ENCODE data around the gene EMX2.

The EMX2 gene

GRCh38 chr10:117532451-117533107 is 10.0 kb upstream of the EMX2 start:
- DNase-seq: no peak

DNA sequence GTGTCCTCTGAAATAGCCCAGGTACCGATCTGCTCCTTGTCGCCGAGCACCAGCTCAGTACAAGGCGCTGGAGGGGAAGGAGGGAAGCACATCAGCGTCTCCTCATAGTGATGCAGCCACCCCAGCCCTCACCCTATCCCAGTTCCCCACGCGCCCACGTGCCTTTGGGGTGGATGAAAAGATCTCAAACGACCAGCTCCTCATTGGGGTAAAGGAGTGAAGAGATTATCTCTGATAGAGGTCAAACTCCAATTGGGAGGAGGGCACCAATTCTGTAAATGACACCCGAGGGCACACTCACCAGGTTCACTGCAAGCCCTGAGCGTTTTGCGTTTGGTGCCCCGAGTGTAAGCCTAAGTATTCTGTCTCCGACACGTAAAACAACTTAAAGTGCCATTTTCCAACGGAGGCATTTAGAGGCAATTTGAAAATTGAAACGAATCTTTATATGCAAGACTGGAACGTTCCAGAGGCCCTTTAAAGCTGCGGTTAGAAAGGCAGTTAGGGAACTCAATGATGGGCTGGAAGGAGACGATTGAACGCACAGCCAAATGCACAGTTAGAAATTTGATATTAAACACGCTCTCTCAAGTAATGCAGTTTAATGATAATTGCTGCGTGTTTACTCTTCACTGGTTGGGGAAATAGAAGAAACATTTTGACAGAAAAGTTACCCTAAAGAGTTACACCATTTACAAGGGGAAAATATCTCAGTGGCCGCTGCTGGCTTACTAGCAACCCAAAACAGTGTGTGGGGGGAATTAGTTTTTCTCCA is 8.9 kb upstream of the EMX2 start:
- no peak for DNase-seq

GRCh38 chr10:117534321-117535297 is 7.9 kb upstream of the EMX2 start:
- peak; percentile 24 to 56 for DNase-seq

DNA sequence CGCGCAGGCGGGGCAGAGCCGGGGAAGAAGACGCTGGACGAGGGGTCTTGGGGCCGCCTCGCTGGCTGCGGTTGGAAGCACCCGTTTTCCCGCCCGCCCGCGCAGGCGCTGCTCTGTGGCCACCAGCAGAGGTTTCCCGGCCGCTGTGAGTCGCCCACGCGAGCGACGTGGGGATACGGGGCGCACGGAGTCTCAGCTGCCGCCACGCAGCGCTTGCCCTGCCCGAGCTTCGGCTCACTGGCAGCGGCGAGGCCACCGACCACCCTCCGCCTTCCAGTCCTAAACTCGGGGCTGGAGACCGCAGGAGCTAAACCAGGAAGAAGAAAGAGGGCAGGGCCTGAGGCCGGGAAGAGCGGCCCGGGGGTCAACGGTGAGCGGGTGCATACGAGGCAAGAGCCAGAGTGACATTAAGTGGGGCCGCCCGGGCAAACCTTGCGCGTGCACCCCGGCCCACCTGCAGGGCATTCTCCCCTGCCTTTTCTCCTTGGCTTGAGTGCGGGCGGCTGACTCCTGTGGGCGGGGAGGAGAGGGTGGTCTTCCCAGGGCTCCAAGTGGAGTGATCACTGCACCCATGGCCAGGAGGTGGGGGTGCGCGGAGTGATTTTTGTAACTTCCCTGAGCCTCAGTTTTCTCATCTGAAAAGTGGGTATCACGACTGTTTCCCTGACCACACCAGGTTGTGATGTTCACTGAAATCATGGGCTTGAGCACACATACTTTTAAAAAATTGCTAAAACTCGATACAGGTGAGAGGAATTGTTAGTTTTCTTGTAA is 7.1 kb upstream of the EMX2 start:
- no peak for DNase-seq

GRCh38 chr10:117536072-117536865 is 6.3 kb upstream of the EMX2 start:
- DNase-seq: no peak

GRCh38 chr10:117536866-117537435 is 5.6 kb upstream of the EMX2 start:
- no peak for DNase-seq

GRCh38 chr10:117537436-117537903 is 5.1 kb upstream of the EMX2 start:
- DNase-seq: no peak

DNA sequence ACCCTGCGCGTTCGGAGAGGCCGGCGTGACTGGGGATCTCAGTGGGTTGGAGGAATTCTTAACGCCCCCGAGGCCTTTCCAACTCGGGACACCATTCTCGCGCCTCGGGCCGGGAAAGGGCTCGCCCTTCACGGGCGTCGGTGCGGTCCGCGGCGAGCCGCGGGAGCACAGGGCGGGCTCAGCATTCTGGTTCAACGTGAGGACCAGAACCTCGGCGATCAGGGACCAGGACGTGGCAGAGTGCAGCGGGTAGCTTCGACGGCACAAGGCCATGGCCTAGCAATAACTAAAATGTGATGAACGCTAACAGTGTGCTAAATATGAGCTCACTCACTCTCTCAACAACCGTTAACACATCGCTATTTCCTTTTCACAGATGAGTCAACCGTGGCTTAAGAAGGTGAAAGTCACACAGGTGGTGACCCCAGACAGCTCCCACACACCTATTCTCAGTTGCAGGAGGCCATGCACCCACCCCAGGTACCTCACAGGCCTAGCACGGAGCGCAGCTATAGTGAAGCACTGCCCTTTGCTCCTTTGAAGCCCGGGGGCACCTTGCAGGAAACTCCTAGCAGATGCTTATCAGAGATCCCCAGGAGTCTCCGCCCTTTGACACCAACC is 4.5 kb upstream of the EMX2 start:
- DNase-seq: no peak

DNA sequence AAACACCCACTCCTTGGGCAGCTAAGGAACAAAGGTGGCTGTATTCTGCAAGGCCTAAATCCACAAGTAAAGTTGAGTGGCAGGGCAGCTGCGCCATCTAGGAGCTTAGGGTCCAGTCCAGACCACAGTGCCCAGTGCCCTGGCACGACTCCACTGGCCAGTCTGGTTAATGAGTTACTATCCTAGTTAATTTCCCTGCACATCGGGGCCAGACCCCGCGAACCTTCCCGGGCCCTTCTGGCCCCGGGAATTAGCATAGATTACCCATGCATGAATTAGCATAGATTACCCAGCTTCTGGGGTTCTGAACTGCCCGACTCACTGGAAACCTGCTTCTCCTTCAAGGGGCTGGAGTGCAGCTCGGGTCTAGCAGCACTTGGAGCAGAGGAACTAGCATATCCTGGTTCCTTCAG is 3.2 kb upstream of the EMX2 start:
- no peak for DNase-seq

- DNase-seq: no peak
Measured at GRCh38 chr10:117539903-117540639, 2.5 kb upstream of the EMX2 start.

GRCh38 chr10:117540640-117541404 is 1.7 kb upstream of the EMX2 start:
- no peak for DNase-seq

DNA sequence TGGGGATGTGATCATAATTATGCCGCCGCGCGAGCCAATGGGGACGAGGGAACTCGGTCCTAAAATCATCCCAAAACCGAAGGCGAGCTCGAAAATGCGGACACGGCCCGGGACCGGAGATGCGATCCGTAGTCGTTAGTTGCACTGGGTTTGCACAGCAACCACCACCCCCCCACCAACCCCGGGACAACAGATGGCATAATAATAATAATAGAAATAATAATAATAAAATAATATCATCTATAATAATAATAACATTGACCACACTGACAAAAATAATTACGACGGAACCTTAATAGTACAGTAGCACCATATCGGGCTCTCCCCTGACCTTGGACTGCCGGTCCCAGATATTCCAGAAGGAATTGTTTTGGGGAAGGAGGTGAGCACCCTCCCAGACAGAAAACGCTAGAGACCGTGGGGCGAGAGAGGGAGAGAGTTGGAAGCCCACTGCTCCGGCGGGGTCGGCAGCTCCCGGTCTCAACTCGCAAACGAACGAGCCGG is 1.1 kb upstream of the EMX2 start:
- DNase-seq: no peak

DNA sequence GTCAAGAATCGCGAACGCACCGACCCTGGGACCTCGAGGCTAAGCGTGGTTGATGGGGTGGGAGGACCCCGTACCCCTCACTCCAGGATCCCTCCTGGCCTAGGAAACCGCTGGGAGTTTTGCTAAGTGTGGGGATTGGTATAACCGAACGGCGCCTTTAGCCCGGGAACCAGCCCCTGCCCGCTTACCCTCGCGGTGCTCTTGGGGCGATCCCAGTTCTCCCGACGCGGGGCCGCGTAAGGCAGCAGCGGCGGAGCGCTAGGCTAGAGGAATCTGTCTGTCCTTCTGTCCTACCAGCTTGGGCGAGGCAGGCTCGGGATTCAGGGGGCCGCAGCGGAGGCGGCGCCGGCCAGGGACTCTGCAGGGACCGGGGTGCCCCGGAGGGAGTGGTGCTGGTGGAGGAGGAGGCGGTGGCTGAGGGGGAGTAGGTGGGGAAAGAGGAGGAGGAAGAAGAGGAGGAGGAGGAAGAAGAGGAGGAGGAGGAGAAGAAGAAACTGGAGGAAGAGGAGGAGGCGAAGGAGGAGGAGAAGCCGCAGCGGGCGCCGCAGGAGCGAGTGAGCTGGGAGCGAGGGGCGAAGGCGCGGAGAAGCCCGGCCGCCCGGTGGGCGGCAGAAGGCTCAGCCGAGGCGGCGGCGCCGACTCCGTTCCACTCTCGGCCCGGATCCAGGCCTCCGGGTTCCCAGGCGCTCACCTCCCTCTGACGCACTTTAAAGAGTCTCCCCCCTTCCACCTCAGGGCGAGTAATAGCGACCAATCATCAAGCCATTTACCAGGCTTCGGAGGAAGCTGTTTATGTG is 439 bp upstream of the EMX2 start:
- DNase-seq: no peak

DNA sequence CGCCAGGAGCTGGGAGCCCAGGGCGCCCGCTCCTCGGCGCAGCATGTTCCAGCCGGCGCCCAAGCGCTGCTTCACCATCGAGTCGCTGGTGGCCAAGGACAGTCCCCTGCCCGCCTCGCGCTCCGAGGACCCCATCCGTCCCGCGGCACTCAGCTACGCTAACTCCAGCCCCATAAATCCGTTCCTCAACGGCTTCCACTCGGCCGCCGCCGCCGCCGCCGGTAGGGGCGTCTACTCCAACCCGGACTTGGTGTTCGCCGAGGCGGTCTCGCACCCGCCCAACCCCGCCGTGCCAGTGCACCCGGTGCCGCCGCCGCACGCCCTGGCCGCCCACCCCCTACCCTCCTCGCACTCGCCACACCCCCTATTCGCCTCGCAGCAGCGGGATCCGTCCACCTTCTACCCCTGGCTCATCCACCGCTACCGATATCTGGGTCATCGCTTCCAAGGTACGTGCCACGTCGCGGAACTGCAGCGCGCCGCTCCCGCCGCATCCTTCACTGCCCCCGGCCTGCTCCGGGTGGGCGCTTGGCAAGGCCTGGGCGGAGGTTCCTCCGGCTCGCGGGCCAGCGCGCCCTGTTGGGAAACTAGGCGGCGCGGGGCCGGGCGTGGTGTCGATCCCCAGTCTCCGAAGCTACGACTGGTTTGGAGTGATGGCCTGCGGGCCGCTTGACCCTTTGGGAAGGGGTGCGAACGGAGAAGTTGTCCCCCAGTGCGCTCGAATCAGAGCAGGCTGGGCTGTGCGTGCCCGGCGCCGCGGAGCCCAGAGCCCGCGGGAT is 868 bp downstream of the EMX2 start:
- no peak for DNase-seq

DNA sequence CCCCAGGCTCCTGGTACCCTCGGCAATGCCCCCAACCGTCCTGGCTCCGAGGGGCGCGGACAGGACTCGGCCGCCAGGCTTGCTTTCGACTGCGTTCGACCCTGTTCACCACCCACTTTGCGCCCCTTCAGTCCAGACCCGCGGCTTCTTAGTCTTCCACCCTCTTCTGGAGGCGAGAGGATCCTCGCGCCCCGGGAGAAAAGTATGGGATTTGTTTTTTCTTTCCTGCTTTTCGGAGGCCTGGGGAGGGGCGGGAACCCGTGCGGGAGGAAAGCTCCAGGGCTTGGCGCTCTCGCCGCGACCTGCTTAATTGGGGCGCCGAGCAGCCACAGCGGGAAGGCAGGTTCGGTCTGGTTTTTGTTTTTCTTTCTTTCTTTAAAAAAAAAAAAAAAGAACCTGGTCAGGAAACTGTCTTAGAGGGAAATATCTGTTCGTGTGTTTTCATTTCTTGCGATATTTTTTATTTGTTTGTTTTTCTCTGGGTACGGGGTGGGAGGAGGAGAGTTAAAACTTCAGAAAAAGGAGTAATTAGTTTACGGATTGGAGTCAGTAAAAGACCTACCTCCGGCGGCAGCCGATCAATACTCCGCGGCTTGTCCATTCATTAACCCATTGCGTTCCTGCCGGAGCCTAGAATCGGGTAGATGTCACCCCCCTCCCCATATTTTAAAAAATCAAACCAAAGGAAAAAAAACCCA is 1.6 kb downstream of the EMX2 start:
- DNase-seq: no peak

- DNase-seq: no peak
Measured at GRCh38 chr10:117544711-117545140, 2.2 kb downstream of the EMX2 start.

Data from SHP77 (cell line).